Kidney (tissue), 14 donors: ENCODE data around the gene MUC6. TPM values are rescaled to one million over a fixed set of nuclear protein-coding genes. Genes with fewer than 3 reads are reported as not detected.
A peak's percentile ranks its signal among the peaks of the same experiment; 100 is the strongest.

ENCODE experiments used
- DNase-seq, 5 donors: peaks; one replicate each; pipeline ENCODE4 v3.0.0-alpha.2; 2013 to 2020
- FAIRE-seq: peaks from 2 replicates; lab custom pipeline; 2012; peaks lifted over from hg19 to GRCh38; lab: Jason Lieb, UNC
- H3K27ac ChIP-seq, 2 donors: one replicate each; pipeline ENCODE4 v1.7.0; 2013; ENCODE audit warnings: low read depth in 2 of 2, low read length in 2 of 2, inconsistent platforms in 1 of 2
- H3K27me3 ChIP-seq: one replicate; pipeline ENCODE4 v1.7.1; 2013; ENCODE audit warnings: low read length, inconsistent platforms; ENCODE audit not compliant: control insufficient read depth, insufficient read depth
- H3K36me3 ChIP-seq, 3 donors: one replicate each; pipeline versions ENCODE4 v1.7.0 to v1.7.1; 2013; ENCODE audit warnings: low read length in 3 of 3, control low read depth in 1 of 3, inconsistent platforms in 1 of 3; ENCODE audit not compliant: insufficient read depth in 3 of 3, control insufficient read depth in 2 of 3
- H3K4me1 ChIP-seq, 3 donors: one replicate each; pipeline versions ENCODE4 v1.7.0 to v1.7.1; 2013; ENCODE audit warnings: low read length in 3 of 3, inconsistent platforms in 1 of 3, low read depth in 1 of 3; ENCODE audit not compliant: control insufficient read depth in 2 of 3, insufficient read depth in 2 of 3
- H3K4me3 ChIP-seq, 3 donors: one replicate each; pipeline versions ENCODE4 v1.7.0 to v1.8.1; 2013; ENCODE audit warnings: low read length in 3 of 3, control low read depth in 1 of 3, inconsistent platforms in 1 of 3
- H3K9ac ChIP-seq, 3 donors: one replicate each; pipeline versions ENCODE4 v1.7.0 to v1.7.1; 2013; ENCODE audit warnings: low read length in 3 of 3, control low read depth in 1 of 3, inconsistent platforms in 1 of 3
- H3K9me3 ChIP-seq, 3 donors: one replicate each; pipeline versions ENCODE4 v1.7.0 to v1.7.1; 2013; ENCODE audit warnings: low read length in 3 of 3, control low read depth in 1 of 3, inconsistent platforms in 1 of 3; ENCODE audit not compliant: control insufficient read depth in 2 of 3, insufficient read depth in 1 of 3
- CTCF ChIP-seq: IDR thresholded peaks from 3 replicates; pipeline ENCODE4 v1.5.1; 2012; ENCODE audit warnings: mild to moderate bottlenecking, moderate library complexity, borderline replicate concordance; ENCODE audit not compliant: insufficient read depth; ENCODE audit errors: extremely low read depth
- intact Hi-C: fragments of 100-400 bp; cut with DNase I; formaldehyde crosslinking; loops from one replicate; pipeline ENCODE4 v1.11.1; 2022
- polyA plus RNA-seq: library from polyadenylated mRNA; stranded (reverse); fragments of 350-450 nt; fragmentation: Illumina TruSeq; extraction: RNeasy Lipid Tissue Mini Kit (QIAGEN cat#74804); gene quantifications from one replicate; pipeline ENCODE4 v1.2.3, GENCODE V29; 2014; ENCODE audit warnings: low read depth, low replicate concordance; ENCODE audit not compliant: insufficient read depth
- total RNA-seq: library from RNA; stranded (reverse); fragmentation: NEBNext Ultra II Directional; extraction: Animal tissue kit (Norgen Biotek cat#: 25700); gene quantifications from one replicate; pipeline ENCODE4 v1.2.1, GENCODE V29; 2021
- donor health status: control.
- donor health status: control.
- donor health status: control.
- donor health status: control.
- donor health status: control.
- donor health status: DM: yes; HTN: yes; CAD: no.
- donor health status: Normal renal cell carcinoma (clear cell type).

Gene MUC6
- total and polyA plus RNA-seq, 2 donors from 2014 or later, result 1.1 to 3.0 TPM

DNA sequence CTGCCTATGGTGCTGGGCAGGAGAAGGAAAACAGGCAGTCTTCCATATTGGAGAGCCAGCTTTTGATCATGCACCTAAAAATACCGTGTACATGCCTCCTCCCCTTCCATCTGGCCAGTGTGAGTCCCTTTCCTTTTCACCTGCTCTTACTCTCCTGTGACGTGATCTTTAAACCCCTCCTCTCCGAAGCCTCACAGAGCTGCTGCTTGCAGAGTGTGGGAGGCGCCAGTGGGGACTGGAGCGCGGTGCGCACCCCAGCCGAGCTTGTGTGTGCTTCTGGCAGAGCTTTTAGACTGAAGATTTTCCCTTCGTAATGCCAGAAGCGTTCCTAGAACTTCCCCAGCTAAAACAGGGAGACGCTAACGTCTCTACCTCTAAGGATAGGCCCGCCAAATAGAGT is 29.8 kb downstream of the MUC6 start:
- Histone ChIP-seq H3K4me3 (no peak overlapping the region), H3K27ac (no peak overlapping the region), H3K9ac (no peak overlapping the region), H3K27me3 (no peaks in the 10 kb centered on the region), H3K36me3 (peaks cover 3 to 59% (median 32%) of the 10 kb centered on the region in 3 donors), H3K9me3 (no peaks in the 10 kb centered on the region), H3K4me1 (no peaks in the 10 kb centered on the region)
- DNase-seq (peak in 4 of 5 donors; percentile 76 to 86 (median 82)), FAIRE-seq (no peak)
- TF ChIP-seq CTCF, result no peak
- intact Hi-C loops, result no loop called here

GRCh38 chr11:1005928-1006327 is 30.6 kb downstream of the MUC6 start:
- no peak overlapping the region for H3K9ac ChIP-seq

GRCh38 chr11:1003159-1003558 is 33.4 kb downstream of the MUC6 start:
- intact Hi-C loops, result no loop called here
- no peak overlapping the region for H3K27ac ChIP-seq
- TF ChIP-seq CTCF, result no peak
- H3K9ac ChIP-seq, result no peak overlapping the region
- peaks cover 0 to 2% (median 0%) of the 10 kb centered on the region in 3 donors for H3K4me1 ChIP-seq
- no peak overlapping the region for H3K4me3 ChIP-seq
- H3K27me3 ChIP-seq, result no peaks in the 10 kb centered on the region
- peaks cover 3 to 41% (median 26%) of the 10 kb centered on the region in 3 donors for H3K36me3 ChIP-seq
- FAIRE-seq (no peak), DNase-seq (no peak)
- no peaks in the 10 kb centered on the region for H3K9me3 ChIP-seq

More at GRCh38 chr11:1005928-1006327, 30.6 kb downstream of the MUC6 start:
- intact Hi-C loops, result no loop called here
- Histone ChIP-seq H3K4me3 (no peak overlapping the region), H3K36me3 (peaks cover 3 to 56% (median 34%) of the 10 kb centered on the region in 3 donors), H3K27ac (no peak overlapping the region), H3K27me3 (no peaks in the 10 kb centered on the region), H3K9me3 (no peaks in the 10 kb centered on the region), H3K4me1 (peaks cover 0 to 2% (median 0%) of the 10 kb centered on the region in 3 donors)
- FAIRE-seq (no peak), DNase-seq (peak in 1 of 5 donors; percentile 49)
- TF ChIP-seq CTCF, result no peak
